ENCODE data around the gene KATNAL2. TPM values are rescaled to one million over a fixed set of nuclear protein-coding genes. Genes with fewer than 3 reads are reported as not detected.

Gene KATNAL2
- total RNA-seq, 1 donor from 2014 or later, result 8.4 TPM

DNA sequence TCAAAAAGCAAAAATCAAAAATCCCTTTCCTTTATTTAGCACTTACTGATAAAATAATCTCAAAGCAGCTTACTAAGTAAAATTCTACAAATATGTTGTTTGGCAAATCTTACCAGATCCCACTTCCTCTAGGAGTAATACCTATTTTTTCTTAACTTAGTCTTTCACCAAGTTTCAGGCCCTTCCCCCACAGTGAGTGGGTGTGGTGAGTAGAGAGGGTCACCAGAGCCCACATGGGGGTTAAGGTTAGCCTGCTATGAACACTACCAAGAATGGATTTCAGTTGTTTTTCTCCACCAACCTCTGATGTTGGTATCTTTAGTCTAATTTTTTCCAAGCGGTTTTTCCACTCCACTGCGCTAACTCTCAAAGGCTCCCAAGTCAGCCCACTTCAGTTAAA is 23.3 kb upstream of the KATNAL2 start:
- H3K9ac ChIP-seq (ENCODE audit: low read depth in 1 of 3, low read length in 3 of 3), result no peak overlapping the region
- peaks cover 0 to 3% (median 0%) of the 10 kb centered on the region in 3 donors for H3K4me1 ChIP-seq (ENCODE audit: control insufficient read depth in 3 of 3, insufficient read depth in 3 of 3, low read length in 3 of 3)
- H3K4me3 ChIP-seq (ENCODE audit: low read length in 3 of 3), result no peak overlapping the region
- no peaks in the 10 kb centered on the region for H3K27me3 ChIP-seq (ENCODE audit: control insufficient read depth in 3 of 3, insufficient read depth in 3 of 3, low read length in 3 of 3)
- H3K9me3 ChIP-seq (ENCODE audit: control insufficient read depth in 3 of 3, low read length in 3 of 3), result peaks cover 0 to 2% (median 0%) of the 10 kb centered on the region in 3 donors
- H3K36me3 ChIP-seq (ENCODE audit: control insufficient read depth in 3 of 3, insufficient read depth in 3 of 3, low read length in 3 of 3), result peaks cover 5 to 15% (median 10%) of the 10 kb centered on the region in 3 donors
- no peak overlapping the region for H3K27ac ChIP-seq (ENCODE audit: low read depth, low read length)

DNA sequence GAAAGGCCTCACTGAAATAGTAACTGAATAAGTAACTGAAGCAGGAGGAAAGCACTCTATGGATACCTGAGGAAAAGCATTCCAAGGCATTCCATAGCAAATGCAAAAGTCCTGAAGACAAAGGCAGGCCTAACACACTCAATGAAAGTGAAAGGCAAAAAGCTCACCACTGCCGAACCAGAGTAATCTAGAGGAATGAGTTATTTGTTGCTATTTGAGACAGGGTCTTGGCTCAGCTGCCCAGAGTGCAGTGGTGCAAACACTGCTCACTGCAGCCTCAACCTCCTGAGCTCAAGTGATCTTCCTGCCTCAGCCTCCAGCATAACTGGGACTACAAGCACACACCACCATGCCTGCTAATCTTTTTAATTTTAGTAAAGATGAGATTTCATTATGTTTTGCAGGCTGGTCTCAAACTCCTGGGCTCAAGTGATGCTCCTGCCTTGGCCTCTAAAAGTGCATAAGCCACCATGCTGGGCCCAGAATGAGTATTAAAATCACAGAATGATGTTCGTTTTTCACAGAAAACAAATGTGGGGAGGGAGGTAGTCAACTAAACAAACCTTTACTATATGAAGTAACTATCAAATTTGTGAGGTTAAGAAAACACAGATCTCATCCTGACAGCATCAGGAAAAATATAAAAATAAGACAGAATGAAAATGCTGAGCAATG is 18.0 kb upstream of the KATNAL2 start:
- Histone ChIP-seq H3K4me1 (ENCODE audit: control insufficient read depth in 3 of 3, insufficient read depth in 3 of 3, low read length in 3 of 3) (no peaks in the 10 kb centered on the region), H3K27ac (ENCODE audit: low read depth, low read length) (no peak overlapping the region), H3K36me3 (ENCODE audit: control insufficient read depth in 3 of 3, insufficient read depth in 3 of 3, low read length in 3 of 3) (no peaks in the 10 kb centered on the region), H3K9ac (ENCODE audit: low read depth in 1 of 3, low read length in 3 of 3) (no peak overlapping the region), H3K27me3 (ENCODE audit: control insufficient read depth in 3 of 3, insufficient read depth in 3 of 3, low read length in 3 of 3) (no peaks in the 10 kb centered on the region), H3K9me3 (ENCODE audit: control insufficient read depth in 3 of 3, low read length in 3 of 3) (no peaks in the 10 kb centered on the region), H3K4me3 (ENCODE audit: low read length in 3 of 3) (no peak overlapping the region)

DNA sequence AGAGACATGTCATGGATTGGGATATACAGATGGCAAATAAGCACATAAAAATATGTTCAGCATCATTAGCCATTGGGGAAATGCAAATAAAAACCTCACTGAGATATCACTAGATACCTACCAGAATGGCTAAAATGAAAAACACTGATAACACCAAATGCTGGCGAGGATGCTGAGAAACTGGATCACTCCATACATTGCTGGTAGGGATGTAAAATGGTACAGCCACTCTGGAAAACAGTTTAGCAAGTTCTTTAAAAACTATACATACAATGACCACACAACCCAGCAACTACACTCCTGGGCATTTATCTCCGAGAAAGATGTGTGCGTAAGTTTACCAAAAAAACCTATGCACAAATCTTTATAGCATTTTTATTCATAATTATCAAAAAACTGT is 14.0 kb upstream of the KATNAL2 start:
- Histone ChIP-seq H3K4me1 (ENCODE audit: control insufficient read depth in 3 of 3, insufficient read depth in 3 of 3, low read length in 3 of 3) (peaks cover 0 to 5% (median 0%) of the 10 kb centered on the region in 3 donors), H3K27ac (ENCODE audit: low read depth, low read length) (no peak overlapping the region), H3K9ac (ENCODE audit: low read depth in 1 of 3, low read length in 3 of 3) (no peak overlapping the region), H3K4me3 (ENCODE audit: low read length in 3 of 3) (no peak overlapping the region), H3K36me3 (ENCODE audit: control insufficient read depth in 3 of 3, insufficient read depth in 3 of 3, low read length in 3 of 3) (no peaks in the 10 kb centered on the region), H3K9me3 (ENCODE audit: control insufficient read depth in 3 of 3, low read length in 3 of 3) (no peaks in the 10 kb centered on the region), H3K27me3 (ENCODE audit: control insufficient read depth in 3 of 3, insufficient read depth in 3 of 3, low read length in 3 of 3) (no peaks in the 10 kb centered on the region)

DNA sequence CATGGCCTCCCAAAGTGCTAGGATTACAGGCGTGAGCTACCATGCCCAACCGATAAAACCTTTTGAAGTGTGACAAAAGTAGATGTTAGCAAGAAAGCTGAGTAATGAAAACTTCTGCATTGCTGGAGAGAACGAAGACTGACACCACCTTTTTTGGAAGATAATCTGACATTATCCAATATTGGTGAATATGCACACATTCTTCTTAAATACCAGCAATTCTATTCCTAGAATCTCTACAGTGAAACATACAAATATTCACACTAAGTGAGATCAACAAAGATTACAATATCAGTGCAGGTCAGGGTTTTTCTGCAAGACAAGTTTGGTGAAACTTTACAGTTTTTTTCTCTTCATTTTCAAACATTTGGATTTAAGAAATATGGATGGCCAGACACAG is 7.9 kb upstream of the KATNAL2 start:
- peaks cover 4 to 19% (median 9%) of the 10 kb centered on the region in 3 donors for H3K4me1 ChIP-seq (ENCODE audit: control insufficient read depth in 3 of 3, insufficient read depth in 3 of 3, low read length in 3 of 3)
- no peaks in the 10 kb centered on the region for H3K36me3 ChIP-seq (ENCODE audit: control insufficient read depth in 3 of 3, insufficient read depth in 3 of 3, low read length in 3 of 3)
- H3K9me3 ChIP-seq (ENCODE audit: control insufficient read depth in 3 of 3, low read length in 3 of 3), result no peaks in the 10 kb centered on the region
- no peaks in the 10 kb centered on the region for H3K27me3 ChIP-seq (ENCODE audit: control insufficient read depth in 3 of 3, insufficient read depth in 3 of 3, low read length in 3 of 3)
- no peak overlapping the region for H3K9ac ChIP-seq (ENCODE audit: low read depth in 1 of 3, low read length in 3 of 3)
- no peak overlapping the region for H3K27ac ChIP-seq (ENCODE audit: low read depth, low read length)
- no peak overlapping the region for H3K4me3 ChIP-seq (ENCODE audit: low read length in 3 of 3)

DNA sequence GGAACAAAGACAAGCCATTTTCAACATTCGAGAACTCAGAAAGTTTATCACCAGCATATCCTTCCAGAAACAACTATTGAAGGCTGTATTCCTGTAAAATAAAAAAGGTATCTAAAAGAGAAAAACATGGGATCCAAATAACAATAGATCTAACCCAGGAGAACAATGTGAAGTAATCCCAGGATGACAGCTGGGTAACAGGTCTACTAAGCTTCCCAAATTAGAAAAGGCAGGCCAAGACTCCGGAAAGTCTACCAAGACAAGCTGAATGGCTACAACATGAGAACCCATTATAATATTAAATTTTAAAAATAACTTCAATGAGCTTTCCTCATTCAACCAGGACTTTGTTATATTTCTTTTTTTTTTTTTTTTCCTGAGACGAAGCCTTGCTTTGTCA is 6.5 kb upstream of the KATNAL2 start:
- Histone ChIP-seq H3K27ac (ENCODE audit: low read depth, low read length) (no peak overlapping the region), H3K36me3 (ENCODE audit: control insufficient read depth in 3 of 3, insufficient read depth in 3 of 3, low read length in 3 of 3) (no peaks in the 10 kb centered on the region), H3K9ac (ENCODE audit: low read depth in 1 of 3, low read length in 3 of 3) (no peak overlapping the region), H3K9me3 (ENCODE audit: control insufficient read depth in 3 of 3, low read length in 3 of 3) (no peaks in the 10 kb centered on the region), H3K4me3 (ENCODE audit: low read length in 3 of 3) (no peak overlapping the region), H3K4me1 (ENCODE audit: control insufficient read depth in 3 of 3, insufficient read depth in 3 of 3, low read length in 3 of 3) (peaks cover 10 to 26% (median 20%) of the 10 kb centered on the region in 3 donors), H3K27me3 (ENCODE audit: control insufficient read depth in 3 of 3, insufficient read depth in 3 of 3, low read length in 3 of 3) (no peaks in the 10 kb centered on the region)

DNA sequence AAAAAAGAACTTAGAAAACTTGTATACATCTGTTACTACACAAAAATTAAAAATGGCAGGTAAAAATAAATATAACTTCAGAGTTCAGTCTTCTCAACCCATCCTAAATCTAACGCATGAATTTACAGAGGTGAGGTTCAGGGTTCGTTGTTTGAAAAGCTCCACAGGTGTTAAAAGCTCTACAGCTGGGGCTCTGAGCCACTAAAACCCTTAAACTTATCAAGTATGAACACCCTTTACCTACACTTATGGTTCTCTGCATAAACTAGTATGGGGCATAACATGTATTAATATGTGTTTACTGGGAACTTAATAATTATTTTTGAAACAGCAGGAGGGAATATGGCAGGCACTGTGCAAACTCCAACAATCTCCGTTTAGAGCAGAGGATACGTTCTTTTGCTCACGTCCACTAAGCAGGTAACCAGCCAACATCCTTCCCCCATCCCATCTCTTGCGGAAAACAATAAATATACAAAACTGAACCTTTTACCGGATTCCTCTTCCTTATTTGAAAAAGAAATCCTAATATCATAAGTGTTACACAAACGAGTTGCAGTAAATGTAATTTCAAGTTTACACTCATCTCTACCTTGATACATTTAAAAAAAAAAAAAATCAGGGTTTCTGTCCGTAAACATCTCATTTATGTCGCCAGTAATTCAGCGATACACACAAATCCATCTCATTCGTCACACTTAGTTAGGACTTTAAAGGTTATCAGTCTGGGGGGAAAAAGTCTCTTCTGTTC is 1.4 kb upstream of the KATNAL2 start:
- H3K27ac ChIP-seq (ENCODE audit: low read depth, low read length), result peak overlapping the region; percentile 92
- H3K27me3 ChIP-seq (ENCODE audit: control insufficient read depth in 3 of 3, insufficient read depth in 3 of 3, low read length in 3 of 3), result no peaks in the 10 kb centered on the region
- H3K4me1 ChIP-seq (ENCODE audit: control insufficient read depth in 3 of 3, insufficient read depth in 3 of 3, low read length in 3 of 3), result peaks cover 18 to 25% (median 23%) of the 10 kb centered on the region in 3 donors
- H3K4me3 ChIP-seq (ENCODE audit: low read length in 3 of 3), result peak overlapping the region; percentile 87 to 96 (median 92)
- H3K9me3 ChIP-seq (ENCODE audit: control insufficient read depth in 3 of 3, low read length in 3 of 3), result no peaks in the 10 kb centered on the region
- H3K36me3 ChIP-seq (ENCODE audit: control insufficient read depth in 3 of 3, insufficient read depth in 3 of 3, low read length in 3 of 3), result no peaks in the 10 kb centered on the region
- H3K9ac ChIP-seq (ENCODE audit: low read depth in 1 of 3, low read length in 3 of 3), result peak overlapping the region; percentile 83 to 94 (median 93)

DNA sequence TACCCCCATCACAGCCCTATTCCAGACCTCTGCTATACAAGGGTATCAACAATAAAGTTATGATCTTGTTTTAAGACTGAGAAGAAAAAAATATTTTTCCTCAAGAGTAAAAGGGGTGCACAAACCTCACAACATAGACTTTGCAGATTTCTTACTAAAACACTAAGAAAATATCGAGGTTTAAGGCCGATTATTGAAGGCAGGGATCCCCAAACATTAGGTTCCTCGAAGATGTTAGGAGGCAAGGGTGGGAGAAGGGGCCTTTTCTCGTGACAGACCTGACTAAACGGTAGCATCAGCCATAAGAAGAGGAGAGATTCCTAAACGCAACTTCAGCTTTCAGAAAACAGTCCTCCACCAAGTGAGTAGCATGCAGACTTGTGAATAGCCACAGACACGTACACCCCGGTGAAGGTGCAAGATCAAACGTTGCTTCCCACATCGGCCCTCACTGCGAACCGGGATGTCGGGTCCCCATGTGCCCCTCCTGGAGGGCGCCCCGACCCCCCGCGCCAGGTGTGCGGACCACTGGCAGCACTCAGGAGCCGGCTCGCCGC is 773 bp upstream of the KATNAL2 start:
- Histone ChIP-seq H3K27me3 (ENCODE audit: control insufficient read depth in 3 of 3, insufficient read depth in 3 of 3, low read length in 3 of 3) (no peaks in the 10 kb centered on the region), H3K4me3 (ENCODE audit: low read length in 3 of 3) (peak overlapping the region; percentile 87 to 96 (median 92)), H3K9ac (ENCODE audit: low read depth in 1 of 3, low read length in 3 of 3) (peak overlapping the region; percentile 83 to 94 (median 93)), H3K4me1 (ENCODE audit: control insufficient read depth in 3 of 3, insufficient read depth in 3 of 3, low read length in 3 of 3) (peaks cover 18 to 25% (median 23%) of the 10 kb centered on the region in 3 donors), H3K9me3 (ENCODE audit: control insufficient read depth in 3 of 3, low read length in 3 of 3) (no peaks in the 10 kb centered on the region), H3K36me3 (ENCODE audit: control insufficient read depth in 3 of 3, insufficient read depth in 3 of 3, low read length in 3 of 3) (no peaks in the 10 kb centered on the region), H3K27ac (ENCODE audit: low read depth, low read length) (peak overlapping the region; percentile 92)

DNA sequence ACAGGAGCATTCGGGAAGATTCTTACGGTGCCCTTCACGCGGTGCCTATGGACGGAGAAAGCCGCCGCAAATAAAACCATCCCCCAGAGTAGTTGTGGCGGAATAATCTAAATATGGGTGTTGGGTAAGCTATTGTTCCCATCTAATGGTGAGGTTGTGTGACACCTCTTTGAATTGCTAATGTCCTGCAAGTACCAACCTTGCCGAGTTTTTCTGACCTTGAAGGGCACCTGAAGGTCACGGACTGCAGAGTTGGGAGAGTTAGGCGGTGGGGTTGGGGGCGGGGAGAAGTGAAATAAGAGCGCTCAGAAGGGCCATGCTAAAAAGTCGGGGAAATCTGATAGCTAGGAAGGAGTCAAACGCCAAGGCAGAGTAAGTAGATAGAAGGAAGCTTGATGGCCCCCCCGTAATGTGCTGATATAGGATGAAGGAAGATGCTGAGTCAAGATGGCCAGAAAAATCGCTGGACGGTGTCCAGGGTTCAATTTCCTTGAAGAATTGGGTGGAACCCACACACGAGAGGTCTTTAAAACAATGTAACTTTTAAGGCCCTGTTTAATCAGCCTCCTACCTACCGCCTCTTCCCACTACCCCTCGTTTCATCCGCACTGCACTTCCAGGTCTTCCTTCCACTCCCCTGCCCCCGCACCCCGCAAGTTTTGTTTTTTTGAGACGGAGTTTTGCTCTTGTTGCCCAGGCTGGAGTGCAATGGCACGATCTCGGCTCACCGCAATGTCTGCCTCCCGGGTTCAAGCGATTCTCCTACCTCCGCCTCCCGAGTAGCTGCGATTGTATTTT is 600 bp downstream of the KATNAL2 start:
- H3K9me3 ChIP-seq (ENCODE audit: control insufficient read depth in 3 of 3, low read length in 3 of 3), result no peaks in the 10 kb centered on the region
- no peaks in the 10 kb centered on the region for H3K27me3 ChIP-seq (ENCODE audit: control insufficient read depth in 3 of 3, insufficient read depth in 3 of 3, low read length in 3 of 3)
- H3K4me1 ChIP-seq (ENCODE audit: control insufficient read depth in 3 of 3, insufficient read depth in 3 of 3, low read length in 3 of 3), result peaks cover 18 to 25% (median 23%) of the 10 kb centered on the region in 3 donors
- peak overlapping the region; percentile 92 for H3K27ac ChIP-seq (ENCODE audit: low read depth, low read length)
- no peaks in the 10 kb centered on the region for H3K36me3 ChIP-seq (ENCODE audit: control insufficient read depth in 3 of 3, insufficient read depth in 3 of 3, low read length in 3 of 3)
- peak overlapping the region; percentile 75 to 94 (median 93) for H3K9ac ChIP-seq (ENCODE audit: low read depth in 1 of 3, low read length in 3 of 3)
- H3K4me3 ChIP-seq (ENCODE audit: low read length in 3 of 3), result peak overlapping the region; percentile 73 to 92 (median 87)

DNA sequence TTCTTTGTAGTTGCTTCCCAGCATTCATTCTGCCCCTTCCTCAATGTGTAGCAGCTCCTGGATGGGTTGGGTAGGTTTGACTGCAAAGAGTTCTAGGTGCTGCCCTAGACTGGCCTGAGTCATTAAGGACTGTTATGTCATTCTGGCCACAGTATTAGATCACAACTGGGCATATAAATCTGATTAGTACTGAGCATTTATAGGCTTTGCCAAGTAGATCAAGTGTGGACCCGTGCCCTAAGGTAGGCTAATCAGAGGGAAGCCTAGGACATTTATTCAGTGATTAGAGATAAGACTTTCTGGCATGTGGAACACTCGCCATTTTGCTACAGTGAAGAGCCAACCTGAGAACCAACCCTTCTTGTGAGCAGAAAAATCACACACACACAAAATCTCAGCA is 2.7 kb downstream of the KATNAL2 start:
- peaks cover 8 to 14% (median 9%) of the 10 kb centered on the region in 3 donors for H3K4me1 ChIP-seq (ENCODE audit: control insufficient read depth in 3 of 3, insufficient read depth in 3 of 3, low read length in 3 of 3)
- no peaks in the 10 kb centered on the region for H3K9me3 ChIP-seq (ENCODE audit: control insufficient read depth in 3 of 3, low read length in 3 of 3)
- no peaks in the 10 kb centered on the region for H3K36me3 ChIP-seq (ENCODE audit: control insufficient read depth in 3 of 3, insufficient read depth in 3 of 3, low read length in 3 of 3)
- H3K4me3 ChIP-seq (ENCODE audit: low read length in 3 of 3), result no peak overlapping the region
- no peaks in the 10 kb centered on the region for H3K27me3 ChIP-seq (ENCODE audit: control insufficient read depth in 3 of 3, insufficient read depth in 3 of 3, low read length in 3 of 3)
- no peak overlapping the region for H3K27ac ChIP-seq (ENCODE audit: low read depth, low read length)
- H3K9ac ChIP-seq (ENCODE audit: low read depth in 1 of 3, low read length in 3 of 3), result no peak overlapping the region
